HG02571 (cell line): ENCODE measurements around the gene ANKS3.

ENCODE experiments used
- ATAC-seq: cut with Tn5 transposase; IDR thresholded peaks from one replicate; pipeline ENCODE4 v1.9.1; 2021; ENCODE audit warnings: mild to moderate bottlenecking, moderate library complexity; ENCODE audit not compliant: unreplicated experiment

Gene ANKS3

GRCh38 chr16:4685776-4686496, 48.1 kb downstream of the ANKS3 start:
- no peak for ATAC-seq

GRCh38 chr16:4685292-4685691, 48.8 kb downstream of the ANKS3 start:
- ATAC-seq: no peak

- no peak for ATAC-seq
These were observed 49.3 kb downstream of the ANKS3 start for GRCh38 chr16:4684763-4685162.

GRCh38 chr16:4684058-4684715, 49.9 kb downstream of the ANKS3 start:
- ATAC-seq: no peak

GRCh38 chr16:4683255-4684057, 50.6 kb downstream of the ANKS3 start:
- no peak for ATAC-seq

GRCh38 chr16:4682616-4683254, 51.3 kb downstream of the ANKS3 start:
- no peak for ATAC-seq

GRCh38 chr16:4682084-4682591, 51.9 kb downstream of the ANKS3 start:
- ATAC-seq: no peak

GRCh38 chr16:4681471-4682083, 52.5 kb downstream of the ANKS3 start:
- no peak for ATAC-seq

- ATAC-seq: no peak
These were observed 53.2 kb downstream of the ANKS3 start for GRCh38 chr16:4680673-4681470.

GRCh38 chr16:4679850-4680636, 54.0 kb downstream of the ANKS3 start:
- ATAC-seq: no peak

- ATAC-seq: no peak
These were observed 54.8 kb downstream of the ANKS3 start for GRCh38 chr16:4679156-4679849.

- ATAC-seq: no peak
These were observed 55.5 kb downstream of the ANKS3 start for GRCh38 chr16:4678596-4678995.

- ATAC-seq: no peak
These were observed 56.1 kb downstream of the ANKS3 start for GRCh38 chr16:4677994-4678393.

GRCh38 chr16:4677390-4677789, 56.7 kb downstream of the ANKS3 start:
- no peak for ATAC-seq

- ATAC-seq: no peak
These were observed 57.2 kb downstream of the ANKS3 start for GRCh38 chr16:4676831-4677230.

- ATAC-seq: no peak
These were observed 57.9 kb downstream of the ANKS3 start for GRCh38 chr16:4675864-4676786.

GRCh38 chr16:4674926-4675530, 59.0 kb downstream of the ANKS3 start:
- ATAC-seq: no peak
